NAMALWA (cell line): ENCODE data around the gene NOTCH1.

Source experiments
- DNase-seq: peaks from one replicate; pipeline ENCODE4 v3.0.0-alpha.2; 2015; ENCODE audit warnings: low spot score

The NOTCH1 gene

GRCh38 chr9:136484153-136485048 is 61.4 kb downstream of the NOTCH1 start:
- no peak for DNase-seq

- peak; percentile 94 for DNase-seq
These were observed 62.2 kb downstream of the NOTCH1 start for GRCh38 chr9:136483589-136484152.

GRCh38 chr9:136482793-136483588 is 62.9 kb downstream of the NOTCH1 start, which contains the start of gene SEC16A:
Gene SEC16A, minus strand, starts transcription at chr9:136483040. Its CDS starts 5,425 bp downstream, at chr9:136477615.
- peak; percentile 95 for DNase-seq

GRCh38 chr9:136482046-136482792 is 63.6 kb downstream of the NOTCH1 start:
- DNase-seq: peak; percentile 66

GRCh38 chr9:136481558-136481957 is 64.3 kb downstream of the NOTCH1 start:
- no peak for DNase-seq

GRCh38 chr9:136476369-136477150 is 69.3 kb downstream of the NOTCH1 start:
- no peak for DNase-seq

- DNase-seq: no peak
These were observed 70.6 kb downstream of the NOTCH1 start for GRCh38 chr9:136474974-136475865.

- DNase-seq: no peak
These were observed 71.7 kb downstream of the NOTCH1 start for GRCh38 chr9:136474021-136474640.

- no peak for DNase-seq
These were observed 72.5 kb downstream of the NOTCH1 start for GRCh38 chr9:136473354-136473721.

- DNase-seq: no peak
These were observed 73.1 kb downstream of the NOTCH1 start for GRCh38 chr9:136472640-136473353.

- no peak for DNase-seq
These were observed 73.9 kb downstream of the NOTCH1 start for GRCh38 chr9:136471802-136472487.

GRCh38 chr9:136470792-136471469 is 74.9 kb downstream of the NOTCH1 start:
- no peak for DNase-seq

- DNase-seq: no peak
These were observed 75.5 kb downstream of the NOTCH1 start for GRCh38 chr9:136470356-136470755.

GRCh38 chr9:136467766-136468165 is 78.1 kb downstream of the NOTCH1 start:
- no peak for DNase-seq

GRCh38 chr9:136466155-136466541 is 79.7 kb downstream of the NOTCH1 start:
- DNase-seq: no peak

GRCh38 chr9:136465500-136466154 is 80.2 kb downstream of the NOTCH1 start:
- DNase-seq: no peak

GRCh38 chr9:136464241-136464640 is 81.6 kb downstream of the NOTCH1 start:
- DNase-seq: no peak
